K562 (cell line): Measurements from ENCODE around the gene OR7C1. TPM values are rescaled to one million over a fixed set of nuclear protein-coding genes. Genes with fewer than 3 reads are reported as not detected.
"Not testable (repeated sequence)": the region's sequence is repeated elsewhere in the genome, so short reads cannot be mapped to it uniquely, and the experiment has no call there.

Experiments used
- ATAC-seq: fragments of 200-7000 bp; cut with Tn5 transposase; 3 replicates; pipeline ENCODE4 v1.9.1; 2020; ENCODE audit warnings: moderate library complexity
- BruUV-seq: library from RNA; stranded (reverse); fragments of 400-500 nt; replicated peaks from 2 replicates; lab custom pipeline; 2021; lab: Mats Ljungman, UMichigan
- CTCF ChIA-PET: fragments of 300-600 bp; formaldehyde crosslinking; extraction: SDS; loops from one replicate; lab custom pipeline; 2021; ENCODE audit warnings: low intra/inter-chr PET ratio; lab: Yijun Ruan, JAX
- POLR2A ChIA-PET: fragments of 300-600, 350-650 bp; sonication (Branson Sonifier 250); formaldehyde crosslinking; extraction: SDS; loops from one replicate; lab custom pipeline; 2021; ENCODE audit warnings: antibody characterized with exemption, inconsistent platforms; lab: Yijun Ruan, JAX
- DNase-seq, 4 experiments: peaks; one replicate each; pipeline versions ENCODE4 v3.0.0 to v3.0.0-alpha.2; 2011 to 2018; ENCODE audit warnings: low spot score in 3 of 4, mixed read lengths in 3 of 4; ENCODE audit errors: extremely low read depth in 1 of 4
- FAIRE-seq: peaks from 2 replicates; lab custom pipeline; 2011; peaks lifted over from hg19 to GRCh38; lab: Jason Lieb, UNC
- H2AFZ ChIP-seq: 2 replicates; pipeline ENCODE4 v1.6.0; 2011; ENCODE audit warnings: low read depth, low read length, control low read depth, inconsistent platforms
- H3K27ac ChIP-seq: fragments of 200-600 bp; 3 replicates; pipeline ENCODE4 v1.8.0; 2011; ENCODE audit warnings: low read depth, mild to moderate bottlenecking, control low read depth, inconsistent platforms, low read length, moderate library complexity, mixed read lengths; ENCODE audit errors: extremely low read depth
- H3K27me3 ChIP-seq, 2 experiments: fragments of 300-600 bp in 1 of 2; 2 replicates in 1 of 2; 3 replicates in 1 of 2; pipeline versions ENCODE4 v1.6.0 to v1.8.0; 2011; ENCODE audit warnings: inconsistent platforms in 2 of 2, low read length in 2 of 2, mild to moderate bottlenecking in 1 of 2, mixed read lengths in 1 of 2, moderate library complexity in 1 of 2; ENCODE audit not compliant: control insufficient read depth in 2 of 2, insufficient read depth in 2 of 2
- H3K36me3 ChIP-seq: fragments of 300-600 bp; 3 replicates; pipeline ENCODE4 v1.8.0; 2011; ENCODE audit warnings: mild to moderate bottlenecking, low read length, inconsistent platforms; ENCODE audit not compliant: control insufficient read depth, insufficient read depth
- H3K4me1 ChIP-seq, 2 experiments: fragments of 200-600 bp in 1 of 2; replicated peaks in 1 of 2; 2 replicates in 1 of 2; 3 replicates in 1 of 2; pipeline versions ENCODE4 v1.5.1 to v1.8.0; 2011; ENCODE audit warnings: inconsistent platforms in 2 of 2, low read length in 2 of 2, mild to moderate bottlenecking in 1 of 2, mixed read lengths in 1 of 2, moderate library complexity in 1 of 2; ENCODE audit not compliant: control insufficient read depth in 2 of 2, insufficient read depth in 2 of 2
- H3K4me2 ChIP-seq: 2 replicates; pipeline ENCODE4 v1.6.1; 2011; ENCODE audit warnings: low read length, control low read depth, inconsistent platforms, mixed read lengths; ENCODE audit not compliant: insufficient read depth
- H3K4me3 ChIP-seq: fragments of 200-600 bp; sonication (generic), shearing (Covaris generic); 2 replicates; pipeline ENCODE4 v1.5.1; 2016; ENCODE audit warnings: control low read depth, inconsistent platforms
- H3K79me2 ChIP-seq: fragments of 200-600 bp; 3 replicates; pipeline ENCODE4 v1.8.0; 2011; ENCODE audit warnings: low read length, inconsistent platforms; ENCODE audit not compliant: control insufficient read depth, insufficient read depth
- H3K9ac ChIP-seq, 2 experiments: 2 replicates each; pipeline versions ENCODE4 v1.6.0 to v1.6.1; 2011; ENCODE audit warnings: low read depth in 2 of 2, low read length in 2 of 2, control low read depth in 1 of 2, inconsistent platforms in 1 of 2, mild to moderate bottlenecking in 1 of 2, mixed read lengths in 1 of 2; ENCODE audit not compliant: insufficient read depth in 1 of 2
- H3K9me1 ChIP-seq: one replicate; pipeline ENCODE4 v1.6.0; 2011; ENCODE audit warnings: inconsistent platforms, mild to moderate bottlenecking, low read length, moderate library complexity; ENCODE audit not compliant: control insufficient read depth, insufficient read depth
- H3K9me3 ChIP-seq: replicated peaks from 2 replicates; pipeline ENCODE4 v1.5.1; 2011; ENCODE audit warnings: low read depth, low read length, inconsistent platforms; ENCODE audit not compliant: control insufficient read depth, insufficient read depth
- H4K20me1 ChIP-seq: replicated peaks from 2 replicates; pipeline ENCODE4 v1.6.1; 2011; ENCODE audit warnings: low read length, inconsistent platforms, mixed read lengths; ENCODE audit not compliant: control insufficient read depth, insufficient read depth
- NCOR1 ChIP-seq: fragments of 450-650 bp; IDR thresholded peaks from 2 replicates; pipeline ENCODE4 v1.6.1; 2016; ENCODE audit warnings: mild to moderate bottlenecking, moderate library complexity
- NR2C1 ChIP-seq, 2 experiments: fragments of 450-650 bp; IDR thresholded peaks; 2 replicates each; pipeline ENCODE4 v1.6.1; 2017; ENCODE audit warnings: mild to moderate bottlenecking in 2 of 2, antibody characterized with exemption in 1 of 2, inconsistent platforms in 1 of 2, missing compliant biosample characterization in 1 of 2, missing genetic modification characterization in 1 of 2
- SAP30 ChIP-seq: fragments of 200-600 bp; sonication (generic); IDR thresholded peaks from 2 replicates; pipeline ENCODE4 v1.6.1; 2012; ENCODE audit warnings: borderline replicate concordance, low read depth, mild to moderate bottlenecking, moderate library complexity, low read length, control low read depth, inconsistent platforms; ENCODE audit not compliant: insufficient read depth, poor library complexity, severe bottlenecking
- U2AF1 ChIP-seq: fragments of 200-400 bp; formaldehyde crosslinking; optimal IDR thresholded peaks from 2 replicates; pipeline ENCODE3; 2017; ENCODE audit warnings: mild to moderate bottlenecking, low read depth, low read length, moderate library complexity
- ZNF134 ChIP-seq: fragments of 250-450 bp; sonication (Bioruptor Pico); conservative IDR thresholded peaks from 2 replicates; pipeline ENCODE4 v1.4.0; 2020
- WGBS: fragments of 100-300 bp; shearing (Covaris generic); methylation state at CpG from one replicate; pipeline ENCODE4 v1.1.6; 2016; ENCODE audit warnings: low coverage, mixed read lengths; ENCODE audit not compliant: insufficient coverage; ENCODE audit errors: missing lambda C conversion rate; 5-methylcytosine and 5-hydroxymethylcytosine counted together
- in situ Hi-C: fragments of 300-500 bp; cut with MboI; formaldehyde crosslinking; loops from 4 replicates; pipeline ENCODE4 v1.15.0; 2018; ENCODE audit warnings: inconsistent platforms, mixed read lengths
- intact Hi-C: fragments of 100-400 bp; cut with micrococcal nuclease; formaldehyde crosslinking; loops from 2 replicates; pipeline ENCODE4 v1.14.2; 2022
- polyA plus RNA-seq, 8 experiments: library from polyadenylated mRNA; depleted of rRNA in 4 of 8; stranded (reverse) in 5 of 8; unstranded in 3 of 8; fragments of >200 nt; fragmentation: Nextera tagmentation in 2 of 8; fragmentation: Illumina TruSeq in 1 of 8; extraction: Ambion mirVana in 2 of 8; extraction: Trizol in 1 of 8; gene quantifications; 2 replicates each; pipeline versions ENCODE4 v1.2.1 to v1.2.3, GENCODE V29; 2011 to 2014; ENCODE audit warnings: inconsistent platforms in 1 of 8, missing spikeins in 1 of 8
- total RNA-seq, 7 experiments: library from RNA; depleted of rRNA in 6 of 7; stranded (reverse); fragments of >200 nt in 6 of 7; fragmentation: Illumina TruSeq in 2 of 7; extraction: Trizol in 2 of 7; gene quantifications; 2 replicates each; pipeline versions ENCODE4 v1.2.1 to v1.2.3, GENCODE V29; 2011 to 2021; ENCODE audit warnings: low replicate concordance in 1 of 7
- TF ChIP-seq, protein P1 (sequence below), 2 experiments: fragments of 250-450 bp in 1 of 2; fragments of 450-650 bp in 1 of 2; sonication (Bioruptor Pico) in 1 of 2; IDR thresholded peaks; 2 replicates each; pipeline versions ENCODE4 v1.6.1 to v1.8.0; 2016 to 2021; ENCODE audit warnings: mild to moderate bottlenecking in 2 of 2, moderate library complexity in 2 of 2, missing compliant biosample characterization in 1 of 2, missing genetic modification characterization in 1 of 2
- TF ChIP-seq, protein P2 (sequence below): sonication (generic); formaldehyde crosslinking; IDR thresholded peaks from 2 replicates; pipeline ENCODE4 v1.8.0; 2022; ENCODE audit warnings: missing genetic modification reagents, mild to moderate bottlenecking, borderline replicate concordance
- TF ChIP-seq, protein P3 (sequence below): fragments of 450-650 bp; formaldehyde crosslinking; IDR thresholded peaks from 2 replicates; pipeline ENCODE4 v1.4.0; 2022; ENCODE audit warnings: missing genetic modification characterization

Gene OR7C1
- total and polyA plus RNA-seq, 9 of the 15 experiments (the other 6 are each of a cell fraction or from before 2014, with no cell fraction given): 0.01 to 0.18 (median 0.10) TPM; not detected in 1

DNA sequence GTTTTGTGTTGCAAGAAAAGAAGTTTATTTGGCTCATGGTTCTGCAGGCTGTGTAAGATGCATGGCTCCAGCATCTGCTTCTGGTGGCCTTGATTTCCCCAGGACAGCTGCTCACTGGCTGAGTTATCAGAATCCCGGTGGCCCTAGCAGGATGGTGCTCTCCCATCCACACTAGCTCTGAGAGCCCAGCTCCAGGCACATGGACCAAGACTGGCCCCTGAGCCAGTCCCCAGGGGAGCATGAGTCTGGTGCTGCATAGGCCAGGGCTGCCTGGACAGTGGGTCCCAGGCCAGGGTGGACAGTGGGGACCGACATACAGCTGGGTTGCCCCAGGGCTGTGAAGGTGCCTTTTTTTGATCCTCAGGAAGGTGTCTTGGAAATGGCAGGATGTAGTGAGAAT lies 67.0 kb downstream of the OR7C1 start (continued):
- TF ChIP-seq, protein P1, sequence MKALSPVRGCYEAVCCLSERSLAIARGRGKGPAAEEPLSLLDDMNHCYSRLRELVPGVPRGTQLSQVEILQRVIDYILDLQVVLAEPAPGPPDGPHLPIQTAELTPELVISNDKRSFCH (CRISPR knock-in tag; IDR thresholded peaks at IDR 0.05): no peak
- TF ChIP-seq, protein P1 (tag; IDR thresholded peaks at IDR 0.05): no peak
- TF ChIP-seq SAP30: no peak
- TF ChIP-seq U2AF1: no peak
- TF ChIP-seq, protein P2, sequence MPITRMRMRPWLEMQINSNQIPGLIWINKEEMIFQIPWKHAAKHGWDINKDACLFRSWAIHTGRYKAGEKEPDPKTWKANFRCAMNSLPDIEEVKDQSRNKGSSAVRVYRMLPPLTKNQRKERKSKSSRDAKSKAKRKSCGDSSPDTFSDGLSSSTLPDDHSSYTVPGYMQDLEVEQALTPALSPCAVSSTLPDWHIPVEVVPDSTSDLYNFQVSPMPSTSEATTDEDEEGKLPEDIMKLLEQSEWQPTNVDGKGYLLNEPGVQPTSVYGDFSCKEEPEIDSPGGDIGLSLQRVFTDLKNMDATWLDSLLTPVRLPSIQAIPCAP (CRISPR knock-in tag): no peak
- TF ChIP-seq NR2C1 (IDR thresholded peaks at IDR 0.05): no peak
- no peak for TF ChIP-seq NR2C1 (tag; IDR thresholded peaks at IDR 0.05)
- TF ChIP-seq ZNF134 (CRISPR knock-in tag): no peak

DNA sequence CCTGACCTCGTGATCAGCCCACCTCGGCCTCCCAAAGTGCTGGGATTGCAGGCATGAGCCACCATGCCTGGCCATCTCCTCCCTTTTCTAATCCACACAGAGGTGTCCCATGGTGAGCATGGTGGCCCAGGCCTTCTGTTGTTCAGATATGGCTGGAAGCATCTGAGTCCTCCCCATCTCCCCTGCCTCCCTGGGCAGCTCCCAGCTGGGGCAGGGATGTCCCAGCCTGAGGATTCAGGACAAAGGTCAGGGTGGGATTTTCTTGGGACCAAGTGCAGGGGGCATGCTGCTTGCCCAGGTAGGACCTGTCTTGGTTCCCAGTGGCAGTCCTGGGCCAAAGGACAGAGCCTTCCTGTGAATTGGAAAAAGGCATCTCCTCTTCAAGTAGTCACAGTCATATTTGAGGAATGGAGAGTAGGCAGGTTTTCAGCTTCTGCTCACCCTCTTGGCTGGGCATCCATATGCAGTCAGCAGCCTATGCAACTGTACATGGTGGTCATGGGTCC lies 67.5 kb downstream of the OR7C1 start:
- H3K27ac ChIP-seq: no peak overlapping the region
- POLR2A ChIA-PET: interaction anchor here (0.7 kb wide), 2 partner anchors 359 to 1230 kb away, joined by 3 read pairs; no protein-coding TSS in a partner anchor
- ATAC-seq (no peak), DNase-seq (no peak)
- H3K9ac ChIP-seq: no peak overlapping the region
- no peaks in the 10 kb centered on the region for H3K9me3 ChIP-seq
- TF ChIP-seq, protein P3, sequence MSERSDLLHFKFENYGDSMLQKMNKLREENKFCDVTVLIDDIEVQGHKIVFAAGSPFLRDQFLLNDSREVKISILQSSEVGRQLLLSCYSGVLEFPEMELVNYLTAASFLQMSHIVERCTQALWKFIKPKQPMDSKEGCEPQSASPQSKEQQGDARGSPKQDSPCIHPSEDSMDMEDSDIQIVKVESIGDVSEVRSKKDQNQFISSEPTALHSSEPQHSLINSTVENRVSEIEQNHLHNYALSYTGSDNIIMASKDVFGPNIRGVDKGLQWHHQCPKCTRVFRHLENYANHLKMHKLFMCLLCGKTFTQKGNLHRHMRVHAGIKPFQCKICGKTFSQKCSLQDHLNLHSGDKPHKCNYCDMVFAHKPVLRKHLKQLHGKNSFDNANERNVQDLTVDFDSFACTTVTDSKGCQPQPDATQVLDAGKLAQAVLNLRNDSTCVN (CRISPR knock-in tag): no peak
- no peak for TF ChIP-seq NCOR1
- TF ChIP-seq, all 486 proteins: peak for 0
- no peaks in the 10 kb centered on the region for H4K20me1 ChIP-seq
- no peak overlapping the region for H2AFZ ChIP-seq
- H3K36me3 ChIP-seq: peaks cover 72% of the 10 kb centered on the region; the same call in 2 of the 3 replicates
- in situ Hi-C loops: loop anchor here (5.0 kb wide), 1 partner anchor 370 kb away; no protein-coding TSS in a partner anchor
- no TSS peak for BruUV-seq
- H3K27me3 ChIP-seq: no peaks in the 10 kb centered on the region
- no peaks in the 10 kb centered on the region; a peak in 1 of 5 replicates for H3K4me1 ChIP-seq
- no peak overlapping the region for H3K4me3 ChIP-seq
- H3K9me1 ChIP-seq: no peaks in the 10 kb centered on the region
- H3K4me2 ChIP-seq: no peak overlapping the region
- CTCF ChIA-PET: no interaction called here
- no CpG with 5 or more reads among the region's 2 CpGs for WGBS
- no peaks in the 10 kb centered on the region for H3K79me2 ChIP-seq
- FAIRE-seq: no peak
- intact Hi-C loops: no loop called here

DNA sequence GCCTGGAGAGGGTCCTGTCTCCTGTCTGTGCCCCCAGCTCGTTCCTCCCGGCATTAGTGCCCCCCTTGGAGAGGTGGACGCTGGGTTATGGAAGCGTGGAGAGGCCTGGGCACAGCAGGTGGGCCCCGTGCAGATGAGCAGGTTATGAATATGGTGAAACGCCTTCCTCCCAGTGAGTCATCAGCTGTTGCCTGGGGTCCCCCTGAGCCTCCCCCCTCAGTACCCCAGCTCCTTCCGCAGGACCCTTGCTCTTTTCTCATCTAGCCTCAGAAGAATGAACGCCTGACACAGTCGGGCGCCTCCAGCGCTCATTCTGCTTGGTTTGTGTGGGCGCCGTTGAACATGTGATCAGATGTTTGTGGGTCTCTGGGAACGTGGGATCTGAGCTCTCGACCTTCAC lies 69.1 kb downstream of the OR7C1 start:
- intact Hi-C loops, DNase-seq, BruUV-seq, H3K9me1 ChIP-seq, H3K79me2 ChIP-seq, H4K20me1 ChIP-seq, H3K9ac ChIP-seq, ATAC-seq, H3K4me3 ChIP-seq, CTCF ChIA-PET, H3K9me3 ChIP-seq, FAIRE-seq, H3K27me3 ChIP-seq, H3K4me2 ChIP-seq, H3K4me1 ChIP-seq, H2AFZ ChIP-seq, H3K27ac ChIP-seq, POLR2A ChIA-PET: not testable (repeated sequence)
- 87% methylated on average over 14 of the region's 15 CpGs for WGBS
- in situ Hi-C loops: loop anchor here (5.0 kb wide), 1 partner anchor 369 kb away; no protein-coding TSS in a partner anchor
- peaks cover 69% of the 10 kb centered on the region; the same call in 2 of the 3 replicates for H3K36me3 ChIP-seq
